Colonic mucosa (tissue), 4 donors: ENCODE results near the gene PDE3A. TPM values are rescaled to one million over a fixed set of nuclear protein-coding genes. Genes with fewer than 3 reads are reported as not detected.
A peak's percentile ranks its signal among the peaks of the same experiment; 100 is the strongest.

Source experiments
- DNase-seq: peaks from one replicate; pipeline ENCODE4 v3.0.0-alpha.2; 2020
- H3K27ac ChIP-seq: fragments of 200-600 bp; one replicate; pipeline ENCODE4 v1.8.0; 2021
- H3K27me3 ChIP-seq: fragments of 200-600 bp; one replicate; pipeline ENCODE4 v1.8.0; 2021
- H3K36me3 ChIP-seq: fragments of 200-600 bp; one replicate; pipeline ENCODE4 v1.8.0; 2021
- H3K4me1 ChIP-seq: fragments of 200-600 bp; one replicate; pipeline ENCODE4 v1.8.0; 2021; ENCODE audit warnings: mild to moderate bottlenecking
- H3K4me3 ChIP-seq: fragments of 200-600 bp; one replicate; pipeline ENCODE4 v1.8.0; 2021
- H3K9ac ChIP-seq, 2 donors: one replicate each; pipeline ENCODE4 v1.7.0; 2013; ENCODE audit warnings: control low read depth in 2 of 2, low read depth in 2 of 2, low read length in 2 of 2
- H3K9me3 ChIP-seq: fragments of 200-600 bp; one replicate; pipeline ENCODE4 v1.8.0; 2021
- intact Hi-C: fragments of 100-400 bp; cut with DNase I; formaldehyde crosslinking; loops from one replicate; pipeline ENCODE4 v1.14.1; 2022
- total RNA-seq, 2 donors: library from RNA; stranded (reverse); fragmentation: NEBNext Ultra II Directional in 1 of 2; extraction: Animal tissue kit (Norgen Biotek cat#: 25700) in 1 of 2; gene quantifications; one replicate each; pipeline ENCODE4 v1.2.1, GENCODE V29; 2021
- TF ChIP-seq, protein P1 (sequence below): fragments of 200-600 bp; IDR thresholded peaks from one replicate; pipeline ENCODE4 v1.8.0; 2022; ENCODE audit warnings: antibody characterized with exemption, mild to moderate bottlenecking
- donor health status: healthy.
- donor health status: DM: no; HTN: no; CAD: no.
- donor health status: DM: no; HTN: no; CAD: no.

PDE3A gene
- total RNA-seq, 2 donors from 2014 or later: 32.1 to 50.6 TPM

DNA sequence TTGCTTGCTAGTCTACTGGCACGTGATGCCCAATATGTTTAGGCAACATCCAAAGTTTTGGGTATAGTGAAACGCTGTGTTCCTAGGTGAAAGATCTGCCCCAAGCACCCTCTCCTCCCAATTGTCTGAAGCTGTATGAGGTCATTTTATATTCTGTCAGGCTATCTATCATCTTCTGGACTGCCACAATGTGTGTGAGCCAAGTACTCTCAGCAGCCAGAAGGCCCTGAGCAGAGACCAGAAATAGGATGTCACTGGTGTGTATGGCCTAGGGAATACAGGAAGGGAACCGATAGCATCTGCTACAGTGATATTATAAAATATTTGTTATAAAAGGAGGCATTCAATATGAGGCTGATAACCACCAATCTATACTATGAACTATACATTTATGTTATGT lies 7.9 kb upstream of the PDE3A start:
- Histone ChIP-seq H3K27me3 (no peaks in the 10 kb centered on the region), H3K9me3 (no peaks in the 10 kb centered on the region), H3K9ac (no peak overlapping the region), H3K4me1 (no peaks in the 10 kb centered on the region), H3K27ac (no peak overlapping the region), H3K36me3 (no peaks in the 10 kb centered on the region), H3K4me3 (no peak overlapping the region)
- no peak for DNase-seq
- TF ChIP-seq, protein P1, sequence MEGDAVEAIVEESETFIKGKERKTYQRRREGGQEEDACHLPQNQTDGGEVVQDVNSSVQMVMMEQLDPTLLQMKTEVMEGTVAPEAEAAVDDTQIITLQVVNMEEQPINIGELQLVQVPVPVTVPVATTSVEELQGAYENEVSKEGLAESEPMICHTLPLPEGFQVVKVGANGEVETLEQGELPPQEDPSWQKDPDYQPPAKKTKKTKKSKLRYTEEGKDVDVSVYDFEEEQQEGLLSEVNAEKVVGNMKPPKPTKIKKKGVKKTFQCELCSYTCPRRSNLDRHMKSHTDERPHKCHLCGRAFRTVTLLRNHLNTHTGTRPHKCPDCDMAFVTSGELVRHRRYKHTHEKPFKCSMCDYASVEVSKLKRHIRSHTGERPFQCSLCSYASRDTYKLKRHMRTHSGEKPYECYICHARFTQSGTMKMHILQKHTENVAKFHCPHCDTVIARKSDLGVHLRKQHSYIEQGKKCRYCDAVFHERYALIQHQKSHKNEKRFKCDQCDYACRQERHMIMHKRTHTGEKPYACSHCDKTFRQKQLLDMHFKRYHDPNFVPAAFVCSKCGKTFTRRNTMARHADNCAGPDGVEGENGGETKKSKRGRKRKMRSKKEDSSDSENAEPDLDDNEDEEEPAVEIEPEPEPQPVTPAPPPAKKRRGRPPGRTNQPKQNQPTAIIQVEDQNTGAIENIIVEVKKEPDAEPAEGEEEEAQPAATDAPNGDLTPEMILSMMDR: no peak
- intact Hi-C loops: loop anchor here (10.0 kb wide), 2 partner anchors 244 to 626 kb away; no protein-coding TSS in a partner anchor

DNA sequence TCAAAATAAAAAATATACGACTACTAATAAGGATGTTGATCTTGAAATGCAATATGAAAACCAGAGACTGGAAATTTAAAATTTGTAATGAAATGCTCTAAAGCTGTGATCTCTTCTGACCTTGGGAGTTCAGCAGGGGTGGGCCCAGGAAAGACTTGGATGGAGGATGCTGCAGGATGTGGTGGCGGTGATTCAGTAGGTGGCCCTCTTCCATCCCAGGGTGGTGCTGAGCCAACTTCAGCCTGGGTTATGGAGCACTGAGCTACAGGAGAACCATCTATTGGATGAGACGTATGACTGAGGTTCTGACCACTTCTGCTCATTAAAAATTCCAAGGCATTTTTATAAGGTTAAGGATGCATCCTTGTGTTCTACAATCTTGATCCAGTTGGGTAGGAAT lies 6.9 kb upstream of the PDE3A start:
- H3K9me3 ChIP-seq: no peaks in the 10 kb centered on the region
- TF ChIP-seq, protein P1: no peak
- no peaks in the 10 kb centered on the region for H3K27me3 ChIP-seq
- H3K27ac ChIP-seq: no peak overlapping the region
- intact Hi-C loops: loop anchor here (10.0 kb wide), 2 partner anchors 243 to 627 kb away; no protein-coding TSS in a partner anchor
- H3K9ac ChIP-seq: no peak overlapping the region
- no peak for DNase-seq
- H3K4me1 ChIP-seq: no peaks in the 10 kb centered on the region
- no peak overlapping the region for H3K4me3 ChIP-seq
- H3K36me3 ChIP-seq: no peaks in the 10 kb centered on the region

DNA sequence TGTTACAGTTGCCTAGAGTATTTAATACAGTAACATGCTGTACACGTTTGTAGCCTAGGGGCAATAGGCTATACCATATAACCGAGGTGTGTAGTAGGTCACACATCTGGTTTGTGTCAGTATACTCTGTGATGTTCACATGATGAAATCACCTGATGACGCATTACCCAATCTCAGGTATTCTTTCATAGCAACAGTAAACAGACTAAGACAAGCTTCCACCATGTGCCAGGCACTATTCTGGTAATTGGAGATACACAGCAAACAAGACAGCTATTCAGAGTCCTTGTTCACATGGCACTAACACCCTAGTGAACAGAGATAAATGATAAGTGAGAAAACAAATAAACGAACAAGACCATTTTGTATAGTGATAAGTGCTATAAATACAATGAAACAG lies 3.8 kb upstream of the PDE3A start:
- Histone ChIP-seq H3K4me1 (no peaks in the 10 kb centered on the region), H3K27ac (no peak overlapping the region), H3K9ac (no peak overlapping the region), H3K9me3 (no peaks in the 10 kb centered on the region), H3K36me3 (no peaks in the 10 kb centered on the region), H3K27me3 (no peaks in the 10 kb centered on the region), H3K4me3 (no peak overlapping the region)
- DNase-seq: no peak
- intact Hi-C loops: loop anchor here (10.0 kb wide), 2 partner anchors 240 to 630 kb away; no protein-coding TSS in a partner anchor
- TF ChIP-seq, protein P1: no peak

DNA sequence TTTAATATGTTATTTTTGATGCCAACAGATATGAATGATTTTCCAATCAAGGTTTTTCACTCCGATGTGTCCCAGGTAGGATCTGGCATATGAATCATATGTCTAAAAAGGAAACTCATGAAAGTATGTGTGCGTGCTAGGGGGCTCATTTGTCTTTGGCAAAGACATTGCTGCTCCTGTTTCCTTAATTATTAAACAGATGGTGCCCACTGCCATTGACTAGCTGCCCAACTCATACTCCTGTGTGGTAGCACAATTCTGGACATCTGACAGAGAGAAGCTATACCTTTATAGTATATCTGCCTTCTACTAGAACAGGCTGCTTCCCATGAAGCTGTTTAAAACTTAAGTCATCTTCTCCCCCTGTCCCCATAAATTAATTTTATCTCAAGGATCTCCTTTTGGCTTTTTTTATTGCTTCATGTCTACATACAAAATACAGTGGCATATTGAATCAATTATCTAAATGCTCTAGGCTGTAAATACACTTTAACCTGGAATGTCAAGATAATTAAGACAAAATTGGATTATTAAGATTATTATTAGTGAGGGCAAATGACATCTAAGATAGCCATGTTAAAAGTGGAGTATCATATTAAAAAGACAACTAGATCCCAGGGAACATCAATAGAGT lies 1.4 kb upstream of the PDE3A start:
- Histone ChIP-seq H3K27ac (no peak overlapping the region), H3K9me3 (no peaks in the 10 kb centered on the region), H3K4me1 (no peaks in the 10 kb centered on the region), H3K4me3 (no peak overlapping the region), H3K27me3 (no peaks in the 10 kb centered on the region), H3K9ac (peak overlapping the region in 1 of 2 donors; percentile 23), H3K36me3 (no peaks in the 10 kb centered on the region)
- intact Hi-C loops: loop anchor here (10.0 kb wide), 2 partner anchors 238 to 632 kb away; no protein-coding TSS in a partner anchor
- TF ChIP-seq, protein P1: no peak
- DNase-seq: no peak

DNA sequence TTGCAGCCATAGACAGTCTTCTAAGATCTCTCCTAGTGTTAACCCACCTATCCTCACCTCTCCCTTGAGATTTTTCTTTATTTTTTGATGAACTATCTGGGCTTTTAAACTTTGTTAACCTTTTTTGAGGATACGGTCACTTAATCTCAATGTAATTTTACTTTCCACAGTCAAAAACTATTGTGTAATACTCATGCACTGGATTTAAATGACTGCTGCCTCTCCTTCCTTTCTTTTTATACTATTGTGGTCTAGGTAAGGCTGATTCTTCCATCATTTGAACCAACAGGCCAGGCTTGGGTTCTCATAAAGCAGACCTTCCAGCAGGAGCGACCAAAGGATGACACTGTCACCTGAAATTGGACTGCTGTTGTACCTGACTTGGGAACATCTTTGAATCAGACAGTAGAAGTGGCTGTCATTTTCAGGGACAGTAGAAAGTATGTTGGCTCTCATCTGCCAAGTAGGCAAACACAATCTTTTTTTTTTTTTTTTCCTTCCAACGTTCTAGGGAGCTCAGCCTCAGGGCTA lies 689 bp upstream of the PDE3A start:
- no peaks in the 10 kb centered on the region for H3K4me1 ChIP-seq
- peak overlapping the region; percentile 70 for H3K4me3 ChIP-seq
- peak overlapping the region; percentile 89 for H3K27ac ChIP-seq
- no peaks in the 10 kb centered on the region for H3K36me3 ChIP-seq
- H3K9me3 ChIP-seq: no peaks in the 10 kb centered on the region
- DNase-seq: no peak
- TF ChIP-seq, protein P1: no peak
- intact Hi-C loops: loop anchor here (10.0 kb wide), 2 partner anchors 237 to 633 kb away; no protein-coding TSS in a partner anchor
- H3K27me3 ChIP-seq: no peaks in the 10 kb centered on the region
- H3K9ac ChIP-seq: peak overlapping the region in 1 of 2 donors; percentile 93
